Prostate gland (tissue), 2 donors: ENCODE data around the gene MMP15. TPM values are rescaled to one million over a fixed set of nuclear protein-coding genes. Genes with fewer than 3 reads are reported as not detected.

Source experiments
- DNase-seq: peaks from one replicate; pipeline ENCODE4 v3.0.0-alpha.2; 2019; ENCODE audit warnings: low spot score
- H3K27ac ChIP-seq, 2 donors: fragments of 200-600 bp; sonication (generic); 2 replicates each; pipeline ENCODE4 v1.5.1; 2017 to 2019
- H3K27me3 ChIP-seq: fragments of 200-600 bp; sonication (generic); replicated peaks from 2 replicates; pipeline ENCODE4 v1.5.1; 2019; ENCODE audit not compliant: insufficient read depth
- H3K36me3 ChIP-seq, 2 donors: fragments of 200-600 bp; sonication (generic); 1 replicate in 1 of 2; 2 replicates in 1 of 2; pipeline versions ENCODE4 v1.5.1 to v1.8.1; 2017 to 2019
- H3K4me1 ChIP-seq: fragments of 200-600 bp; sonication (generic); replicated peaks from 2 replicates; pipeline ENCODE4 v1.5.1; 2019
- H3K4me3 ChIP-seq, 2 donors: fragments of 200-600 bp; sonication (generic); 2 replicates each; pipeline ENCODE4 v1.5.1; 2017 to 2019
- H3K9me3 ChIP-seq: fragments of 200-600 bp; sonication (generic); 2 replicates; pipeline ENCODE4 v1.5.1; 2017
- CTCF ChIP-seq, 4 experiments: fragments of 200-600 bp in 2 of 4; fragments of 450-650 bp in 2 of 4; sonication (generic) in 2 of 4; IDR thresholded peaks; 1 replicate in 3 of 4; 2 replicates in 1 of 4; pipeline ENCODE4 v1.5.1; 2016 to 2019; ENCODE audit warnings: antibody characterized with exemption in 4 of 4, mild to moderate bottlenecking in 2 of 4, moderate library complexity in 2 of 4
- POLR2A ChIP-seq: fragments of 450-650 bp; IDR thresholded peaks from one replicate; pipeline ENCODE4 v1.6.1; 2016; ENCODE audit warnings: antibody characterized with exemption, mild to moderate bottlenecking
- POLR2AphosphoS5 ChIP-seq: sonication (generic); formaldehyde crosslinking; IDR thresholded peaks from one replicate; pipeline ENCODE4 v1.6.1; 2017; ENCODE audit warnings: antibody characterized with exemption
- WGBS: methylation state at CpG from one replicate; pipeline ENCODE4 v1.1.5; 2018; 5-methylcytosine and 5-hydroxymethylcytosine counted together
- intact Hi-C: fragments of 100-400 bp; cut with DNase I; formaldehyde crosslinking; loops from one replicate; pipeline ENCODE4 v1.14.2; 2022
- total RNA-seq, 2 donors: library from RNA; depleted of rRNA; stranded (reverse); fragments of >200 nt; gene quantifications; one replicate each; pipeline ENCODE4 v1.1.0, GENCODE V29; 2016

MMP15 gene
- total RNA-seq, 2 donors from 2014 or later, result 8.0 to 232 TPM

GRCh38 chr16:57993897-57994296 is 31.7 kb upstream of the MMP15 start:
- intact Hi-C loops, result no loop called here
- no peak for DNase-seq
- H3K36me3 ChIP-seq, result peaks cover 8 to 19% of the 10 kb centered on the region in 2 donors
- WGBS, result 67% methylated on average over 5 of the region's 5 CpGs
- no peaks in the 10 kb centered on the region for H3K9me3 ChIP-seq
- no peaks in the 10 kb centered on the region for H3K27me3 ChIP-seq
- no peak for TF ChIP-seq POLR2A
- no peak for TF ChIP-seq POLR2AphosphoS5
- TF ChIP-seq CTCF (IDR thresholded peaks at IDR 0.05), result no peak
- peaks cover 3% of the 10 kb centered on the region for H3K4me1 ChIP-seq
- no peak overlapping the region for H3K27ac ChIP-seq
- no peak overlapping the region for H3K4me3 ChIP-seq

- TF ChIP-seq POLR2A (no peak), CTCF (IDR thresholded peaks at IDR 0.05) (no peak), POLR2AphosphoS5 (no peak)
- H3K27me3 ChIP-seq, result no peaks in the 10 kb centered on the region
- WGBS, result 86% methylated on average over 4 of the region's 4 CpGs
- intact Hi-C loops, result no loop called here
- no peak overlapping the region for H3K27ac ChIP-seq
- H3K4me1 ChIP-seq, result peaks cover 3% of the 10 kb centered on the region
- no peak overlapping the region for H3K4me3 ChIP-seq
- peaks cover 8 to 19% of the 10 kb centered on the region in 2 donors for H3K36me3 ChIP-seq
- H3K9me3 ChIP-seq, result no peaks in the 10 kb centered on the region
- no peak for DNase-seq
Measured at GRCh38 chr16:57994361-57994760, 31.2 kb upstream of the MMP15 start.

- no peak for DNase-seq
- Histone ChIP-seq H3K4me3 (no peak overlapping the region), H3K9me3 (no peaks in the 10 kb centered on the region), H3K27ac (no peak overlapping the region), H3K4me1 (peaks cover 7% of the 10 kb centered on the region), H3K27me3 (no peaks in the 10 kb centered on the region), H3K36me3 (peaks cover 8 to 19% of the 10 kb centered on the region in 2 donors)
- TF ChIP-seq POLR2AphosphoS5 (no peak), CTCF (IDR thresholded peaks at IDR 0.05) (peak in 1 of 4 experiments; percentile 37)
- 26% methylated on average over 4 of the region's 4 CpGs for WGBS
- intact Hi-C loops, result no loop called here
Measured at GRCh38 chr16:57994778-57995177, 30.8 kb upstream of the MMP15 start.

GRCh38 chr16:57995721-57996405 is 29.7 kb upstream of the MMP15 start:
- Histone ChIP-seq H3K27ac (no peak overlapping the region), H3K9me3 (no peaks in the 10 kb centered on the region), H3K4me1 (peaks cover 9% of the 10 kb centered on the region), H3K36me3 (peaks cover 8 to 19% of the 10 kb centered on the region in 2 donors), H3K4me3 (no peak overlapping the region), H3K27me3 (no peaks in the 10 kb centered on the region)
- no peak for DNase-seq
- intact Hi-C loops, result no loop called here
- 91% methylated on average over 15 of the region's 18 CpGs for WGBS
- TF ChIP-seq POLR2A, result no peak
- TF ChIP-seq POLR2AphosphoS5, result no peak
- no peak for TF ChIP-seq CTCF (IDR thresholded peaks at IDR 0.05)
